Astrocyte (in vitro differentiated cells and primary cell): Measurements from ENCODE around the gene GZMA. TPM values are rescaled to one million over a fixed set of nuclear protein-coding genes. Genes with fewer than 3 reads are reported as not detected.
"Not testable (repeated sequence)": the region's sequence is repeated elsewhere in the genome, so short reads cannot be mapped to it uniquely, and the experiment has no call there.

ENCODE experiments used
- DNase-seq: peaks from one replicate; pipeline ENCODE4 v3.0.0-alpha.2; 2010; ENCODE audit warnings: low read depth
- FAIRE-seq: peaks from 2 replicates; lab custom pipeline; 2011; peaks lifted over from hg19 to GRCh38; lab: Jason Lieb, UNC
- H2AFZ ChIP-seq: 2 replicates; pipeline ENCODE4 v1.6.0; 2012; ENCODE audit warnings: low read depth, low read length, inconsistent platforms
- H3K27ac ChIP-seq: 2 replicates; pipeline ENCODE4 v1.5.1; 2011; ENCODE audit warnings: low read depth, low read length, inconsistent platforms
- H3K27me3 ChIP-seq: 2 replicates; pipeline ENCODE4 v1.6.0; 2011; ENCODE audit warnings: low read length, inconsistent platforms; ENCODE audit not compliant: insufficient read depth
- H3K36me3 ChIP-seq: 2 replicates; pipeline ENCODE4 v1.5.1; 2011; ENCODE audit warnings: low read length, inconsistent platforms; ENCODE audit not compliant: insufficient read depth
- H3K4me1 ChIP-seq: 2 replicates; pipeline ENCODE4 v1.5.1; 2011; ENCODE audit warnings: low read length, inconsistent platforms; ENCODE audit not compliant: insufficient read depth
- H3K4me2 ChIP-seq: 2 replicates; pipeline ENCODE4 v1.6.0; 2012; ENCODE audit warnings: low read length, inconsistent platforms
- H3K4me3 ChIP-seq: 2 replicates; pipeline ENCODE4 v1.5.1; 2011; ENCODE audit warnings: low read depth, mild to moderate bottlenecking, low read length, inconsistent platforms; ENCODE audit not compliant: insufficient read depth
- H3K79me2 ChIP-seq: 2 replicates; pipeline ENCODE4 v1.6.0; 2012; ENCODE audit warnings: mild to moderate bottlenecking, low read length, inconsistent platforms; ENCODE audit not compliant: insufficient read depth
- H3K9ac ChIP-seq: 2 replicates; pipeline ENCODE4 v1.6.0; 2012; ENCODE audit warnings: mild to moderate bottlenecking, low read length, inconsistent platforms
- H3K9me3 ChIP-seq: 2 replicates; pipeline ENCODE4 v1.5.1; 2012; ENCODE audit warnings: low read depth, mild to moderate bottlenecking, low read length, inconsistent platforms; ENCODE audit not compliant: insufficient read depth
- H4K20me1 ChIP-seq: 2 replicates; pipeline ENCODE4 v1.6.0; 2012; ENCODE audit warnings: low read length, inconsistent platforms; ENCODE audit not compliant: insufficient read depth
- H3K27ac Mint-ChIP-seq: one replicate; pipeline ENCODE4 v1.8.0; 2021; ENCODE audit warnings: mild to moderate bottlenecking, mixed read lengths; ENCODE audit not compliant: unreplicated experiment
- H3K27me3 Mint-ChIP-seq: one replicate; pipeline ENCODE4 v1.8.0; 2021; ENCODE audit warnings: low read depth, mixed read lengths; ENCODE audit not compliant: unreplicated experiment
- H3K36me3 Mint-ChIP-seq: one replicate; pipeline ENCODE4 v1.8.0; 2021; ENCODE audit warnings: low read depth, mixed read lengths; ENCODE audit not compliant: unreplicated experiment
- H3K4me1 Mint-ChIP-seq: one replicate; pipeline ENCODE4 v1.8.0; 2021; ENCODE audit warnings: low read depth, mixed read lengths; ENCODE audit not compliant: unreplicated experiment
- H3K4me3 Mint-ChIP-seq: one replicate; pipeline ENCODE4 v1.8.0; 2021; ENCODE audit warnings: mild to moderate bottlenecking, moderate library complexity, mixed read lengths; ENCODE audit not compliant: unreplicated experiment
- H3K9me3 Mint-ChIP-seq: one replicate; pipeline ENCODE4 v1.8.0; 2021; ENCODE audit warnings: mild to moderate bottlenecking, mixed read lengths; ENCODE audit not compliant: unreplicated experiment
- EZH2 ChIP-seq: IDR thresholded peaks from 2 replicates; pipeline ENCODE4 v1.6.1; 2012; ENCODE audit warnings: mild to moderate bottlenecking, low read length, inconsistent platforms; ENCODE audit not compliant: insufficient read depth
- total RNA-seq: library from RNA; stranded (reverse); gene quantifications from 2 replicates; pipeline ENCODE4 v1.2.1, GENCODE V29; 2021
- TF ChIP-seq, protein P1 (sequence below): IDR thresholded peaks from 2 replicates; pipeline ENCODE4 v1.5.1; 2011; ENCODE audit warnings: low read depth, mild to moderate bottlenecking, inconsistent platforms, low read length, moderate library complexity; ENCODE audit not compliant: insufficient read depth

Gene GZMA
- total RNA-seq, 1 donor from 2014 or later, result 1.7 TPM

GRCh38 chr5:55096182-55096581, 6.3 kb upstream of the GZMA start:
- peaks cover 18% of the 10 kb centered on the region for H3K27me3 Mint-ChIP-seq
- Histone ChIP-seq H3K4me1 (no peaks in the 10 kb centered on the region), H3K4me3 (no peak overlapping the region), H4K20me1 (no peaks in the 10 kb centered on the region), H3K4me2 (no peak overlapping the region), H3K9me3 (no peaks in the 10 kb centered on the region), H3K27ac (no peak overlapping the region), H2AFZ (no peak overlapping the region), H3K36me3 (no peaks in the 10 kb centered on the region), H3K79me2 (no peaks in the 10 kb centered on the region), H3K9ac (no peak overlapping the region), H3K27me3 (peaks cover 2% of the 10 kb centered on the region)
- no peak for TF ChIP-seq EZH2
- TF ChIP-seq, protein P1, sequence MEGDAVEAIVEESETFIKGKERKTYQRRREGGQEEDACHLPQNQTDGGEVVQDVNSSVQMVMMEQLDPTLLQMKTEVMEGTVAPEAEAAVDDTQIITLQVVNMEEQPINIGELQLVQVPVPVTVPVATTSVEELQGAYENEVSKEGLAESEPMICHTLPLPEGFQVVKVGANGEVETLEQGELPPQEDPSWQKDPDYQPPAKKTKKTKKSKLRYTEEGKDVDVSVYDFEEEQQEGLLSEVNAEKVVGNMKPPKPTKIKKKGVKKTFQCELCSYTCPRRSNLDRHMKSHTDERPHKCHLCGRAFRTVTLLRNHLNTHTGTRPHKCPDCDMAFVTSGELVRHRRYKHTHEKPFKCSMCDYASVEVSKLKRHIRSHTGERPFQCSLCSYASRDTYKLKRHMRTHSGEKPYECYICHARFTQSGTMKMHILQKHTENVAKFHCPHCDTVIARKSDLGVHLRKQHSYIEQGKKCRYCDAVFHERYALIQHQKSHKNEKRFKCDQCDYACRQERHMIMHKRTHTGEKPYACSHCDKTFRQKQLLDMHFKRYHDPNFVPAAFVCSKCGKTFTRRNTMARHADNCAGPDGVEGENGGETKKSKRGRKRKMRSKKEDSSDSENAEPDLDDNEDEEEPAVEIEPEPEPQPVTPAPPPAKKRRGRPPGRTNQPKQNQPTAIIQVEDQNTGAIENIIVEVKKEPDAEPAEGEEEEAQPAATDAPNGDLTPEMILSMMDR, result no peak
- FAIRE-seq (no peak), DNase-seq (no peak)
- no peaks in the 10 kb centered on the region for H3K4me1 Mint-ChIP-seq
- no peaks in the 10 kb centered on the region for H3K36me3 Mint-ChIP-seq
- no peak overlapping the region for H3K4me3 Mint-ChIP-seq
- peaks cover 12% of the 10 kb centered on the region for H3K9me3 Mint-ChIP-seq
- H3K27ac Mint-ChIP-seq, result no peak overlapping the region

DNA sequence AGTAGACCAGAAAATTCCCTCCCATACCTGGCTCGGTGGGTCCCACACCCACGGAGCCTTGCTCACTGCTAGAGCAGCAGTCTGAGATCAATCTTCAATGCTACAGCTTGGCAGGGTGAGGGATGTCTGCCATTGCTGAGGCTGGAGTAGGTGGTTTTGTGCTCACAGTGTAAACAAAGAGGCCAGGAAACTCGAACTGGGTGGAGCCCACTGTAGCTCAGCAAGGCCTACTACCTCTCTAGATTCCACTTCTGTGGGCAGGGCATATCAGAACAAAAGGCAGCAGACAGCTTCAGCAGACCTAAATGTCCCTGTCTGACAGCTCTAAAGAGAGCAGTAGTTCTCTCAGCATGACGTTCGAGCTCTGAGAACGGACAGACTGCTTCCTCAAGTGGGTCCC, 5.6 kb upstream of the GZMA start:
- H3K4me1 Mint-ChIP-seq, result no peaks in the 10 kb centered on the region

GRCh38 chr5:55101148-55101547, 1.3 kb upstream of the GZMA start:
- H3K4me2 ChIP-seq, FAIRE-seq, H3K4me1 ChIP-seq, H3K9me3 Mint-ChIP-seq, H3K4me3 Mint-ChIP-seq, H3K36me3 Mint-ChIP-seq, H3K27ac ChIP-seq, H4K20me1 ChIP-seq, H3K79me2 ChIP-seq, H3K9ac ChIP-seq, H3K9me3 ChIP-seq, H3K4me3 ChIP-seq, H3K36me3 ChIP-seq, H3K27ac Mint-ChIP-seq, DNase-seq, H2AFZ ChIP-seq, H3K27me3 ChIP-seq: not testable (repeated sequence)
- Mint-ChIP-seq H3K4me1 (peaks cover 14% of the 10 kb centered on the region), H3K27me3 (peaks cover 12% of the 10 kb centered on the region)

More for the DNA sequence above, 5.6 kb upstream of the GZMA start:
- no peaks in the 10 kb centered on the region for H3K36me3 ChIP-seq
- Mint-ChIP-seq H3K27me3 (peaks cover 18% of the 10 kb centered on the region), H3K9me3 (peaks cover 12% of the 10 kb centered on the region), H3K27ac (no peak overlapping the region), H3K36me3 (no peaks in the 10 kb centered on the region), H3K4me3 (no peak overlapping the region)
- H3K9ac ChIP-seq, result no peak overlapping the region
- H2AFZ ChIP-seq, result no peak overlapping the region
- no peaks in the 10 kb centered on the region for H3K79me2 ChIP-seq
- peaks cover 2% of the 10 kb centered on the region for H3K27me3 ChIP-seq
- H3K4me3 ChIP-seq, result no peak overlapping the region
- no peaks in the 10 kb centered on the region for H4K20me1 ChIP-seq
- DNase-seq, result no peak
- TF ChIP-seq, protein P1, result no peak
- no peak overlapping the region for H3K4me2 ChIP-seq
- no peak for FAIRE-seq
- no peak overlapping the region for H3K27ac ChIP-seq
- H3K4me1 ChIP-seq, result no peaks in the 10 kb centered on the region
- H3K9me3 ChIP-seq, result no peaks in the 10 kb centered on the region
